Thymus (tissue), 14 donors: Measurements from ENCODE around the gene EMC6. TPM values are rescaled to one million over a fixed set of nuclear protein-coding genes. Genes with fewer than 3 reads are reported as not detected.

ENCODE experiments used
- DNase-seq, 9 donors: peaks; one replicate each; pipeline ENCODE4 v3.0.0-alpha.2; 2013; ENCODE audit warnings: low spot score in 9 of 9, low read depth in 6 of 9, missing footprints in 1 of 9
- H3K27ac ChIP-seq, 2 donors: one replicate each; pipeline ENCODE4 v1.5.1; 2013; ENCODE audit warnings: control low read depth in 1 of 2, low read depth in 1 of 2, low read length in 1 of 2, mild to moderate bottlenecking in 1 of 2, moderate library complexity in 1 of 2
- H3K27me3 ChIP-seq, 2 donors: one replicate each; pipeline ENCODE4 v1.5.1; 2013; ENCODE audit warnings: low read length in 1 of 2; ENCODE audit not compliant: control insufficient read depth in 2 of 2, insufficient read depth in 1 of 2
- H3K36me3 ChIP-seq, 2 donors: one replicate each; pipeline ENCODE4 v1.5.1; 2013; ENCODE audit warnings: low read length in 1 of 2, mild to moderate bottlenecking in 1 of 2, moderate library complexity in 1 of 2; ENCODE audit not compliant: control insufficient read depth in 2 of 2, insufficient read depth in 2 of 2
- H3K4me1 ChIP-seq, 2 donors: one replicate each; pipeline ENCODE4 v1.5.1; 2013; ENCODE audit warnings: low read length in 2 of 2; ENCODE audit not compliant: control insufficient read depth in 2 of 2, insufficient read depth in 2 of 2
- H3K4me3 ChIP-seq, 2 donors: one replicate each; pipeline ENCODE4 v1.5.1; 2013; ENCODE audit warnings: low read length in 2 of 2, control low read depth in 1 of 2, mild to moderate bottlenecking in 1 of 2
- H3K9me3 ChIP-seq, 2 donors: one replicate each; pipeline ENCODE4 v1.5.1; 2013; ENCODE audit warnings: low read length in 1 of 2, mild to moderate bottlenecking in 1 of 2; ENCODE audit not compliant: control insufficient read depth in 2 of 2, insufficient read depth in 1 of 2
- WGBS: extraction: QIAGEN DNeasy Blood & Tissue Kit; methylation state at CpG from one replicate; pipeline ENCODE4 v1.1.7; 2013; 5-methylcytosine and 5-hydroxymethylcytosine counted together
- long read RNA-seq, 10 donors: transcript quantifications; one replicate each; lab custom pipeline, GENCODE V29; 2026
- polyA plus RNA-seq: library from polyadenylated mRNA; stranded (reverse); fragments of 200-250 nt; gene quantifications from one replicate; pipeline ENCODE4 v1.2.3, GENCODE V29; 2013
- total RNA-seq: library from RNA; stranded (reverse); fragments of 120-200 nt; gene quantifications from one replicate; pipeline ENCODE4 v1.2.4, GENCODE V29; 2013
- donor health status: healthy.

The EMC6 gene
- total RNA-seq (18.3 TPM), polyA plus RNA-seq (68.7 TPM)
- long read RNA-seq, donor 1, partial matches to known transcripts: 0 of 3 reads
- long read RNA-seq, donor 1, other reads (novel, unspliced or antisense): 0 of 3 reads
- long read RNA-seq, donor 2: 0 reads
- long read RNA-seq, donor 3, transcript EMC6-201 (2 exons, 653 nt): major isoform, 45 of 51 reads
- long read RNA-seq, donor 3, transcript EMC6-202 (2 exons, 762 nt): minor isoform, 6 of 51 reads
- long read RNA-seq, donor 3, partial matches to known transcripts: 0 of 51 reads
- long read RNA-seq, donor 3, other reads (novel, unspliced or antisense): 0 of 51 reads
- long read RNA-seq, donor 4, transcript EMC6-201 (2 exons, 653 nt): major isoform, 22 of 26 reads
- long read RNA-seq, donor 4, partial matches to known transcripts: 0 of 26 reads
- long read RNA-seq, donor 4, other reads (novel, unspliced or antisense): 0 of 26 reads
- long read RNA-seq, donor 5, transcript EMC6-202 (2 exons, 762 nt): minor isoform, 12 of 60 reads
- long read RNA-seq, donor 5, transcript EMC6-201 (2 exons, 653 nt): major isoform, 48 of 60 reads
- long read RNA-seq, donor 5, partial matches to known transcripts: 0 of 60 reads
- long read RNA-seq, donor 5, other reads (novel, unspliced or antisense): 0 of 60 reads
- long read RNA-seq, donor 6, transcript EMC6-202 (2 exons, 762 nt): minor isoform, 6 of 24 reads
- long read RNA-seq, donor 6, transcript EMC6-201 (2 exons, 653 nt): major isoform, 18 of 24 reads
- long read RNA-seq, donor 6, partial matches to known transcripts: 0 of 24 reads
- long read RNA-seq, donor 6, other reads (novel, unspliced or antisense): 0 of 24 reads
- long read RNA-seq, donor 7, transcript EMC6-201 (2 exons, 653 nt): major isoform, 35 of 44 reads
- long read RNA-seq, donor 7, transcript EMC6-202 (2 exons, 762 nt): minor isoform, 9 of 44 reads
- long read RNA-seq, donor 7, partial matches to known transcripts: 0 of 44 reads
- long read RNA-seq, donor 7, other reads (novel, unspliced or antisense): 0 of 44 reads
- long read RNA-seq, donor 8, transcript EMC6-201 (2 exons, 653 nt): major isoform, 15 of 18 reads
- long read RNA-seq, donor 8, partial matches to known transcripts: 0 of 18 reads
- long read RNA-seq, donor 8, other reads (novel, unspliced or antisense): 0 of 18 reads
- long read RNA-seq, donor 9, transcript EMC6-202 (2 exons, 762 nt): minor isoform, 6 of 32 reads
- long read RNA-seq, donor 9, transcript EMC6-201 (2 exons, 653 nt): major isoform, 26 of 32 reads
- long read RNA-seq, donor 9, partial matches to known transcripts: 0 of 32 reads
- long read RNA-seq, donor 9, other reads (novel, unspliced or antisense): 0 of 32 reads
- long read RNA-seq, donor 10, transcript EMC6-201 (2 exons, 653 nt): major isoform, 23 of 29 reads
- long read RNA-seq, donor 10, transcript EMC6-202 (2 exons, 762 nt): minor isoform, 6 of 29 reads
- long read RNA-seq, donor 10, partial matches to known transcripts: 0 of 29 reads
- long read RNA-seq, donor 10, other reads (novel, unspliced or antisense): 0 of 29 reads

GRCh38 chr17:3668279-3669084 lies at the start of gene EMC6, which contains the start of gene TAX1BP3:
TSS of gene EMC6 (plus strand) at chr17:3668812. CDS start at chr17:3669147, 335 bp downstream.
TSS of gene TAX1BP3 (minus strand) at chr17:3668578. CDS start at chr17:3668526, 52 bp downstream.
- Histone ChIP-seq H3K9me3 (peaks cover 0 to 4% of the 10 kb centered on the region in 2 donors), H3K4me1 (peaks cover 13 to 34% of the 10 kb centered on the region in 2 donors), H3K4me3 (peak within 1 kb of the TSS; percentile 94 to 100), H3K36me3 (peaks cover 16 to 31% of the 10 kb centered on the region in 2 donors), H3K27me3 (no peaks in the 10 kb centered on the region), H3K27ac (peak within 1 kb of the TSS; percentile 84 to 91)
- WGBS: under 1% methylated on average over 89 of the region's 89 CpGs
- peak; percentile 89 to 100 (median 99) for DNase-seq

- no peak overlapping the region for H3K27ac ChIP-seq
- over 99% methylated on average over 8 of the region's 8 CpGs for WGBS
- no peak overlapping the region for H3K4me3 ChIP-seq
- H3K4me1 ChIP-seq: no peaks in the 10 kb centered on the region
- peaks cover 38 to 41% of the 10 kb centered on the region in 2 donors for H3K36me3 ChIP-seq
- H3K9me3 ChIP-seq: peaks cover 2 to 5% of the 10 kb centered on the region in 2 donors
- no peaks in the 10 kb centered on the region for H3K27me3 ChIP-seq
- DNase-seq: no peak
Observed at GRCh38 chr17:3621146-3621720, 47.4 kb upstream of the EMC6 start.

- H3K9me3 ChIP-seq: no peaks in the 10 kb centered on the region
- H3K36me3 ChIP-seq: peaks cover 39 to 45% of the 10 kb centered on the region in 2 donors
- no peak overlapping the region for H3K4me3 ChIP-seq
- H3K27ac ChIP-seq: no peak overlapping the region
- 98% methylated on average over 16 of the region's 16 CpGs for WGBS
- H3K4me1 ChIP-seq: no peaks in the 10 kb centered on the region
- no peak for DNase-seq
- no peaks in the 10 kb centered on the region for H3K27me3 ChIP-seq
Observed at GRCh38 chr17:3622977-3623594, 45.5 kb upstream of the EMC6 start.

- no peaks in the 10 kb centered on the region for H3K4me1 ChIP-seq
- no peak overlapping the region for H3K27ac ChIP-seq
- no peak for DNase-seq
- no peak overlapping the region for H3K4me3 ChIP-seq
- WGBS: 92% methylated on average over 16 of the region's 16 CpGs
- H3K9me3 ChIP-seq: no peaks in the 10 kb centered on the region
- H3K27me3 ChIP-seq: no peaks in the 10 kb centered on the region
- peaks cover 29 to 36% of the 10 kb centered on the region in 2 donors for H3K36me3 ChIP-seq
Observed at GRCh38 chr17:3626831-3627768, 41.5 kb upstream of the EMC6 start.

DNA sequence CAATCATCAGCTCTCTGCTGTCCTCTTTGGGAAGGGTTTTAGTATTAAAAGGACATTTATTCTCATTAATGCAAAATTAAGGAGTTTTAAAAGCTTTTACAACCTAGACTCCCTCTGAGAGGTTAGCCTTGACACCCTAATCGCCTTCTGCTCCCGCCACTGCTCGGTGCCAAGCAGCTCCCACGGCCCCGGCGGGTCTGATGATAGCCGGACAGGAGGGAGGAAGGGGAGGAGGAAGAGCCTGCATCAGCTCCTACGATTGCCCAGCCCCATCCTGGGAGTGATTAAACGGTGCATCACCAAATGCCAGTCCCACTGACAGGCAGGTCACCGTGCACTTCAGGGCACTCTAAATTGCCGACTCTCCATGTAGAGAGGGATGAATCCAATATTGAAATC lies 40.8 kb upstream of the EMC6 start:
- Histone ChIP-seq H3K4me3 (no peak overlapping the region), H3K9me3 (no peaks in the 10 kb centered on the region), H3K4me1 (no peaks in the 10 kb centered on the region), H3K27ac (no peak overlapping the region), H3K36me3 (peaks cover 27 to 38% of the 10 kb centered on the region in 2 donors), H3K27me3 (no peaks in the 10 kb centered on the region)
- 97% methylated on average over 11 of the region's 11 CpGs for WGBS
- no peak for DNase-seq

DNA sequence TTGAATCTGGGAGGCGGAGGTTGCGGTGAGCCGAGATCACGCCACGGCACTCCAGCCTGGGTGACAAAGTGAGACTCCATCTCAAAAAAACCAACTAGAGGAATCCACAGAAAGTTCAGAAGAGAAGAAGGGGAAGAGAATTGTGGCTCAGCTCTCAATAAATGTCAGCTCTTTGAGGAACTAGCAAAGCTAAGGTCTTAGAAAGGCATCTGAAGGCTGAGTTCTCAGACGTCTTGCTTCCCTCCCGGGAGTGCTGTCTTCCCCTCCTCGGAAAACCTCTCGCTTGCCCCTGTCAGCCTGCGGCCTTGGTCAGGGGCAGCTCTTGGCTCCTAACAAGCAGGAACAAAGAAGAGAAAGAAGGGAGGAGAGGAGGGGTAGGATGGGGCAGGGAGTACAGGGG lies 37.8 kb upstream of the EMC6 start:
- Histone ChIP-seq H3K4me1 (peaks cover 0 to 5% of the 10 kb centered on the region in 2 donors), H3K27me3 (no peaks in the 10 kb centered on the region), H3K9me3 (no peaks in the 10 kb centered on the region), H3K4me3 (no peak overlapping the region), H3K36me3 (peaks cover 13 to 24% of the 10 kb centered on the region in 2 donors), H3K27ac (no peak overlapping the region)
- no peak for DNase-seq
- 94% methylated on average over 10 of the region's 10 CpGs for WGBS

GRCh38 chr17:3632287-3632686 lies 36.3 kb upstream of the EMC6 start:
- 99% methylated on average over 7 of the region's 7 CpGs for WGBS
- Histone ChIP-seq H3K36me3 (peaks cover 9 to 19% of the 10 kb centered on the region in 2 donors), H3K4me1 (peaks cover 0 to 8% of the 10 kb centered on the region in 2 donors), H3K4me3 (no peak overlapping the region), H3K27me3 (no peaks in the 10 kb centered on the region), H3K27ac (no peak overlapping the region), H3K9me3 (no peaks in the 10 kb centered on the region)
- no peak for DNase-seq
